Vein endothelial cell (primary cell): Measurements from ENCODE around the gene STIM2. TPM values are rescaled to one million over a fixed set of nuclear protein-coding genes. Genes with fewer than 3 reads are reported as not detected.

Experiments
- total RNA-seq: library from RNA; depleted of rRNA; stranded (reverse); fragments of >200 nt; gene quantifications from 2 replicates; pipeline ENCODE4 v1.2.3, GENCODE V29; 2012

STIM2 gene
- 18.3 and 33.2 TPM in 2 replicates for total RNA-seq

DNA sequence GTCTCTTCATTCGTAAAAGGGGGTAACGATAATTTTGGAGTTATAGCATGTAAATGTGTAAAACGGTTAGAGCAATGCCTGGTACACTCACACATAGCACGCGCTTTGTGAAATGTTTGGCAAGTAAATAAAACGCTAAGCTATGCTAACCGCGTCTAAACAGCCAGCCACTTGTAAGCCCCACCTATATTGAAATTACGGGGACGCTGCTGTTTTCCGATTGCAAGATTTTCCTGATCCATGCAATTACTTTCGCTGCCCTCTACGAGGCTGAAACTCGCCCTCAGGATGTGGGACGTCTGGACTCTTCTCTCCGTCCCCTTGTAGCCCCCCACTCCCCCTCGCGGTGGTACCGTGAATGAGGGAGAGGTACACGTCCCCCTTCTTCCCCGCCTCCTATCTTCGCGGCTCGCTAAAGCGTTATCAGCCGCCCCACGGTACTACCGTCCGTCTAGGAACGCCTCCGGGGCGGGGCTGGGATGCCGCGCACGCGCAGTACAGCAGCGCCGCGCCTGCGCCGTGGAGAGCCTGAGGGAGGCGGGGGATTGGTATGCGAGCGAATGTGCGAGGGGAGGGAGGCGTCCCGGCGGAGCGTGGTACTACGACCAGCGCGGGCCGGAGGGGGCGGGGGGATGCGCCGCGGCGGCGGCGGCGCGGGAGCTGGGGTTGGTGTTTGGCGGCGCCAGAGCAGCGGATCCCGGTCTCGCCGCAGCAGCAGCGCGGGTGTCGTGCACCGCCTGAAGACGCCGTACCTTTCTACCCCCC is at the start of gene STIM2:
STIM2 (plus strand) TSS at position 685 of the 765 bp plus-strand sequence.

